Body of pancreas (tissue), 4 donors: ENCODE data around the gene SP9.

ENCODE experiments used
- POLR2A ChIP-seq, 3 donors: fragments of 450-650 bp; IDR thresholded peaks; one replicate each; pipeline ENCODE4 v1.6.1; 2016; ENCODE audit warnings: antibody characterized with exemption in 3 of 3, mild to moderate bottlenecking in 2 of 3
- TF ChIP-seq, protein P1 (sequence below), 7 experiments: fragments of 450-650 bp in 4 of 7; fragments of 200-600 bp in 3 of 7; sonication (generic) in 3 of 7; IDR thresholded peaks; one replicate each; pipeline ENCODE4 v1.5.1; 2016 to 2019; ENCODE audit warnings: antibody characterized with exemption in 7 of 7

DNA sequence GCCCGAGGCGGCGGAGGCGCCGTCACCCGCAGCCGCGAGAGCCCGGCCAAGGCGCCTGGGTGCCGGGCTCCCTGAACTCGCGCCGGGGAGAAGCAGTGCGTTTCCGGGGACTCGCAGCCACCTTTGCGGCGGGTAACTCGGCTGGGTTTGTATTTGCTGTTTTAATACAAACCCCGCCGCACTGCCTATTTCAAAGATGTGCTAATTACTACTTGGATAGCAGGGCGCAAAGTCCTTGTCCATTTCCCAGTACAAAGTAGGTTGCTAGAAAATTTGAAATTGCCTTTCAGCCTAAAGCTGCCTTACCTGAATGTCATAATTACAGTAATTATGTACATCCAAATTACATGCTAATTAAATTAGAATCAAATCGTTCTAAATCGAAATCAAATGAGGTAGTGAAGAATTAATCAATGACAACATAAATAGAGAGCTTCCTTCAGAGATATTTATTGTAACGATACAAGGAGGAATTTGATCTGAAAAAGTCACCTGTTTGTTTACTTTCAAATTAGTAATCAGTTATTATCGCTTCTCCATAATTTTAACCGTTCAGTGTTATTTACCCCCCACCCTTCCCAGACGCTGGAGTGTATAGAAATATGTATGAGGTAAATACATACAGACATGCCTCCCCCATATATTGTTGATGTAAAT, 8.1 kb downstream of the SP9 start:
- no peak for TF ChIP-seq POLR2A (IDR thresholded peaks at IDR 0.05)
- TF ChIP-seq, protein P1, sequence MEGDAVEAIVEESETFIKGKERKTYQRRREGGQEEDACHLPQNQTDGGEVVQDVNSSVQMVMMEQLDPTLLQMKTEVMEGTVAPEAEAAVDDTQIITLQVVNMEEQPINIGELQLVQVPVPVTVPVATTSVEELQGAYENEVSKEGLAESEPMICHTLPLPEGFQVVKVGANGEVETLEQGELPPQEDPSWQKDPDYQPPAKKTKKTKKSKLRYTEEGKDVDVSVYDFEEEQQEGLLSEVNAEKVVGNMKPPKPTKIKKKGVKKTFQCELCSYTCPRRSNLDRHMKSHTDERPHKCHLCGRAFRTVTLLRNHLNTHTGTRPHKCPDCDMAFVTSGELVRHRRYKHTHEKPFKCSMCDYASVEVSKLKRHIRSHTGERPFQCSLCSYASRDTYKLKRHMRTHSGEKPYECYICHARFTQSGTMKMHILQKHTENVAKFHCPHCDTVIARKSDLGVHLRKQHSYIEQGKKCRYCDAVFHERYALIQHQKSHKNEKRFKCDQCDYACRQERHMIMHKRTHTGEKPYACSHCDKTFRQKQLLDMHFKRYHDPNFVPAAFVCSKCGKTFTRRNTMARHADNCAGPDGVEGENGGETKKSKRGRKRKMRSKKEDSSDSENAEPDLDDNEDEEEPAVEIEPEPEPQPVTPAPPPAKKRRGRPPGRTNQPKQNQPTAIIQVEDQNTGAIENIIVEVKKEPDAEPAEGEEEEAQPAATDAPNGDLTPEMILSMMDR (IDR thresholded peaks at IDR 0.05), result no peak
